ENCODE results near the gene PRKG1. TPM values are rescaled to one million over a fixed set of nuclear protein-coding genes. Genes with fewer than 3 reads are reported as not detected.

PRKG1 gene
- total and polyA plus RNA-seq, 2 of the 8 experiments (the other 6 are each of a cell fraction or from before 2014, with no cell fraction given) = 4.2 to 15.2 TPM

GRCh38 chr10:51073453-51074237, 642 bp upstream of the PRKG1 start:
- WGBS, 2 experiments (ENCODE audit: extremely low coverage in 1 of 2, insufficient coverage in 1 of 2, insufficient read length in 1 of 2, insufficient replicate concordance in 2 of 2, low coverage in 1 of 2, low lambda C conversion rate in 2 of 2, missing lambda C conversion rate in 1 of 2) = 5% methylated on average over 39 of the region's 50 CpGs; no CpG with 5 or more reads in 1 of the 2 experiments
- Histone ChIP-seq H3K79me2 (ENCODE audit: control insufficient read depth in 1 of 2, insufficient read depth in 2 of 2, low read length in 2 of 2) (peaks cover 0 to 31% of the 10 kb centered on the region in 2 experiments; a peak in 2 of 4 replicates), H3K14ac (ENCODE audit: insufficient read length) (no peak overlapping the region), H2AFZ (ENCODE audit: low read length) (peak overlapping the region; percentile 91), H2AK5ac (ENCODE audit: low read depth, low read length) (no peak overlapping the region), H3K18ac (ENCODE audit: extremely low read depth, low read length) (peak overlapping the region; percentile 52; the same call in 1 of the 2 replicates), H4K5ac (ENCODE audit: insufficient read length, low read depth, low read length) (no peak overlapping the region), H3K36me3 (ENCODE audit: control insufficient read depth in 2 of 4, insufficient read depth in 4 of 4, low read length in 3 of 4) (no peaks in the 10 kb centered on the region), H3K9ac (replicated peaks in 1 of 4; ENCODE audit: extremely low read depth in 1 of 4, low read depth in 3 of 4, low read length in 3 of 4) (peak overlapping the region; percentile 22 to 74 (median 73)), H4K91ac (replicated peaks; ENCODE audit: insufficient read length, low read length) (peak overlapping the region; percentile 32), H2BK15ac (ENCODE audit: low read length) (no peak overlapping the region), H2BK5ac (ENCODE audit: low read depth, low read length) (peak overlapping the region; percentile 20; the same call in 1 of the 2 replicates), H3K4ac (replicated peaks; ENCODE audit: insufficient read length, low read depth, low read length) (no peak overlapping the region), H2BK20ac (ENCODE audit: low read length) (no peak overlapping the region), H2BK120ac (replicated peaks; ENCODE audit: low read depth, low read length) (no peak overlapping the region), H3K4me2 (ENCODE audit: insufficient read depth in 1 of 2, low read depth in 2 of 2, low read length in 2 of 2) (peak overlapping the region; percentile 93 to 95), H2BK12ac (ENCODE audit: low read depth, low read length) (no peak overlapping the region), H3K23me2 (ENCODE audit: low read depth, low read length) (peaks cover 15% of the 10 kb centered on the region), H3K79me1 (ENCODE audit: low read depth, low read length) (no peaks in the 10 kb centered on the region), H3K27me3 (replicated peaks in 1 of 4; ENCODE audit: control insufficient read depth in 3 of 4, extremely low read depth in 1 of 4, insufficient read depth in 3 of 4, low read length in 3 of 4) (0 out of 7 replicates have a peak, but pooled peaks cover 0 to 2% (median 0%) of the 10 kb centered on the region in 4 experiments), H3K4me3 (ENCODE audit: extremely low read depth in 1 of 4, insufficient read depth in 2 of 4, low read depth in 3 of 4, low read length in 4 of 4) (peak overlapping the region; percentile 78 to 97 (median 90)), H3K9me3 (ENCODE audit: insufficient read depth in 2 of 2, low read depth in 1 of 2, low read length in 1 of 2) (no peaks in the 10 kb centered on the region), H3K27ac (ENCODE audit: low read depth, low read length) (peak overlapping the region; percentile 66; the same call in 1 of the 2 replicates), H3K56ac (replicated peaks; ENCODE audit: insufficient read length, low read depth, low read length) (peak overlapping the region; percentile 78), H3K23ac (ENCODE audit: insufficient read length) (no peak overlapping the region), H4K20me1 (replicated peaks in 1 of 2; ENCODE audit: control insufficient read depth in 1 of 2, insufficient read depth in 2 of 2, low read length in 2 of 2) (no peaks in the 10 kb centered on the region), H3K4me1 (replicated peaks in 1 of 4; ENCODE audit: control insufficient read depth in 3 of 4, insufficient read depth in 4 of 4, low read length in 3 of 4) (peaks cover 0 to 12% (median 2%) of the 10 kb centered on the region in 4 experiments; a peak in 4 of 7 replicates), H4K8ac (ENCODE audit: extremely low read depth, insufficient read depth, low read length) (peak overlapping the region; percentile 71; the same call in 1 of the 2 replicates)
- no peak for FAIRE-seq
- peak in 1 of 2 experiments; percentile 76 for DNase-seq (ENCODE audit: low read depth in 1 of 2, low spot score in 2 of 2)
- CTCF ChIA-PET (ENCODE audit: partially characterized antibody) = interaction anchor here (0.8 to 4.4 kb wide), 6 partner anchors 10 to 61 kb away, joined by 3 to 24 read pairs (median 4); no protein-coding TSS in a partner anchor
- POLR2A ChIA-PET (ENCODE audit: partially characterized antibody) = interaction anchor here (0.5 to 2.5 kb wide), 10 partner anchors 9 to 915 kb away, joined by 3 to 7 read pairs (median 4); no protein-coding TSS in a partner anchor
- TF ChIP-seq ASH2L (IDR thresholded peaks at IDR 0.05; ENCODE audit: low read length) (peak; percentile 44), SRF (IDR thresholded peaks at IDR 0.05; ENCODE audit: low read depth, low read length) (no peak), TAF1 (IDR thresholded peaks at IDR 0.05; ENCODE audit: low read depth, low read length) (peak; percentile 15; the same call in 1 of the 2 replicates), BACH1 (IDR thresholded peaks at IDR 0.05; ENCODE audit: low read length) (no peak), KDM1A (IDR thresholded peaks at IDR 0.05; ENCODE audit: borderline replicate concordance, low read length) (no peak), HDAC6 (IDR thresholded peaks at IDR 0.05; ENCODE audit: low read depth, low read length) (no peak), SIN3A (conservative IDR thresholded peaks at IDR 0.05 in 1 of 2, IDR thresholded peaks at IDR 0.05 in 1 of 2; ENCODE audit: low read depth in 1 of 2, low read length in 2 of 2) (no peak), ATF2 (IDR thresholded peaks at IDR 0.05; ENCODE audit: low read length) (no peak), KDM4A (IDR thresholded peaks at IDR 0.05; ENCODE audit: low read depth, low read length, severe bottlenecking) (peak; percentile 36)

Data from H1 (cell line).